ENCODE measurements around the gene RNF223.
A peak's percentile ranks its signal among the peaks of the same experiment; 100 is the strongest.
"Not testable (repeated sequence)": the region's sequence is repeated elsewhere in the genome, so short reads cannot be mapped to it uniquely, and the experiment has no call there.

RNF223 gene

GRCh38 chr1:1041873-1042272, 32.2 kb downstream of the RNF223 start:
- no peak for DNase-seq

- DNase-seq = no peak
Observed at GRCh38 chr1:1041092-1041523, 33.0 kb downstream of the RNF223 start.

DNA sequence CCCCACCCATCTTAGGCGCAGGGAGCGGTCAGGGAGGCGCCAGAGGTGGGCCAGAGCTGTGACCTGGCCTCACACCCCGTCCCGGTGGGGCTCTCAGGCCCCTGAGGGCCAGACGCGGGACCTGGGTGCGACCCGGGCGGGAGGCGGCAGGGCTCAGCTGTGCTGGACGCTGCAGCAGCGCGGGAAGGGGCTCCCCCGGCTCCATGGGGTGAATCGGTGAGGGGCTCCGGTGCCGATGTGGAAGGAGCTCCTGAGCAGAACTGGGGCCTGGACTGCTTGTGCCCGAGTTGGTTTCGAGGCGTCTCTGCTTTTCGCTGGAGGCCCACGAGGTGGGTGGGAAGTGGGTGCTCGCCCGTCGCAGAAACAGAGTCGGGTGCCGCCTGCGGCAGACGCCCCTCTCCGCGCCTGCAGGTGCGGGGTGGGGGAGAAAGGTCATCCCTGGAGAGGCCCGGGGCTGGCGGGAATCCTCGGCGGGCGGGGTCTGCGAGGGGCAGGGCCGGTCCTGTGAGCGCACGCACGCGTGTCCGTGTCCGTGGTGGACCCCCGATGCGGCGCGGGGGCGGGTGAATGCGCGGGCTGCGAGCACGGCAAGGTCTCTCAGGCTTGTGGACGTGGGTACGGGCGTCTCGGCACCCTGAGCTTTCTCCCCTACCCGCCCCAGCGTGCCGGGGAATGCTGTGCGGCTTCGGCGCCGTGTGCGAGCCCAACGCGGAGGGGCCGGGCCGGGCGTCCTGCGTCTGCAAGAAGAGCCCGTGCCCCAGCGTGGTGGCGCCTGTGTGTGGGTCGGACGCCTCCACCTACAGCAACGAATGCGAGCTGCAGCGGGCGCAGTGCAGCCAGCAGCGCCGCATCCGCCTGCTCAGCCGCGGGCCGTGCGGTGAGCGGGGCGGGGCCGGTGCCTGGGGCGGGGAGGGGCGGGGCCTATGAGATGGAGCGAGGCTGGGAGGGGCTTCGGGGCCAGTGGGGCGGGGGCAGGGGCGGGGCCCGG, 33.8 kb downstream of the RNF223 start:
- DNase-seq = peak; percentile 28 to 74

DNA sequence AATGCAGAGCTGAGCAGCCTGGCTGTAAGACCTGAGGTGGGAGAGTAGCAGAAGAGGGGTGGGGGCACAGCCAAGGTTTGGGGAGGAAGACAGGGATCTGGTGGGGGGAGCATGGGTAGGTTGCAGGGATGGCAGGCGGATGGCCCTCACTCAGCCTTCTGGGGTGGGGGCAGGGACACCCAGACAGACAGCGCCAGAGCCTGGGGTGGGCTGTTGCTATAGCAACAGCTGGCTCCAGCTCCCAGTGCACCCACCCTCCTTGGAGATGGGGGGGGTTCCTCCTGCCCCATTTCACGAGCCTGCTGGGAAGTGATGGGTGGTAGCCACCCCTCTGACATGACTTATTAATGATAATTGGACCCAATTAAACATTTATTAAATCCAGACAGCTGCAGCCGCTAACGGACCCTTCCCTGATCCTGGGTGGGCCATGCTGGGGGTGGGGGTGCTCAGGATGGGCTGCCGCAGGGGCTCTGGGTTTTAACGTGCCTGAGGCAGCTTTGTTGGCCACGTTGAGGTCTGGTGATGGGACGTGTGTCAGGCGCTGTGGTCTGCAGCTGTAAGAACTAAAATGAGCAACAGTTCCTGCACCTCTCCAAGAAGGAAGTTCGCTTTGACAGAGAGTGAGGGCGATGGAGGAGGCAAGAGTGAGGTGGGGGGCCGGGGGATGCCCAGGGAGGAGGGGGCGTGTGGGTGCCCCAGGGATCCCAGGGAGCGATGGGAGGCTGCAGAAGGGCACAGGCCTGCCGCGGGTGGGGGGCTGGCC, 34.8 kb downstream of the RNF223 start:
- no peak for DNase-seq

DNA sequence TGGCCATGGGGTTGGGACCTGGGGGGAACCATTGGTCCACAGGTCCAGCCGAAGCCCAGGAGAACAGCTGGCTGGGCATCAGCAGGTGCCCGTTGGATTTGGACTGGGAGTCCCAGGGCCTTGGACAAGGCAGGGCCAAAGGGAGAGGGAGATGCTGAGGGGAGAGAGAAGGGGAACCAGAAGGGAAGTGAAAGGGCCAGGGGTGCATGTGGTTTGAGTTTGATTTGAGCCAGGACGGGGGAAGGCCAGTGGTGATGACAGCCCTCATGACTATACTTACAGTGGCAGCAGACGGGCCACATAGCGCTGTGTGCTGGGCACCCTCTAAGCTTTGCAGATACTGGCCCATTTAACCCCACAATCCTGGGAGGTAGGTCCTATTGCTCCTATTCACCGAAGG, 35.4 kb downstream of the RNF223 start:
- no peak for DNase-seq

DNA sequence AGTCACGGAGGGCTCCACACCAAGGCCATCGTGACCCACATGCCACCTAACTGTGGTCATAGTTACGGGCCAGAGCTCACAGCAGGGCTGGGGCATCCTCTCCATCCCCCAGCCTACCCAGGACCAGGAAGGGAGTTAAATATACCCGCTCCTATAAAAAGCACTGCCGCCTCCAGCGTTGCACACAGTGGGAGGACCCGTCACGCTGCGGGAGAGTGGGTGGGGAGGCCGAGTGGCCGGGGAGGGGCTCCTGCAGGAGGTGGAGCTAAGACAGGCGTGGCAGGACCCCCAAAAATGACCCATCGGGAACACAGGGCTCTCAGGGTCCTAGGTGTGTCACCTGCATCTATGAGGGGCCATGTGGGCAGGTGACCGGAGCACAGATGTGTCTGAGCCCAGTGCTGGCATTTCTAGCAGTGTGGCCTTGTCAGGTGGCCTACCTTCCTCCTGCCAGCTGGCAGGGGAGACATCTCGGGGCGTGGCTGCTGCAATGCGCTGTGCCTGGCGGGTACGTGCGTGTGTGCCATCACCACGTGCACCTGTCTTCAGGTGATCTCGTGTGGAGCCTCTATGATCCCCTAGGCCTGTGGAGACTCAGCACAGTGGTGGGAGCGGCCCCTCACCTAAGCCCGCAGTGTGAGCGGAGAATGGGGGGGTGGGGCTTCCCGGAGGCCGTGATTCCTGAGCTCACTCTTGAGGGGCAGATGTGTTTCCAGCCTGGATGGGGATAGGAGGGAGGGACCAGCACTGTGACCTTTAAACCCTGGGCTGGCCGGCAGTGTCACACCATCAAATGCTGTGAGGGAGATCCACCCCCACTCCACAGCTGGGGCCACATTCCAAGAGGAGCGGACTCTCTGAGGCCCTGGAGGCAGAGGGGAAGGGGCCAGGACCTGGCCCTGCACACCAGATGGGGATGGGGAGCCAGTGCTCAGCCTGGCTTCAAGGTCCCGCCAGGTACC, 36.5 kb downstream of the RNF223 start:
- DNase-seq = no peak

DNA sequence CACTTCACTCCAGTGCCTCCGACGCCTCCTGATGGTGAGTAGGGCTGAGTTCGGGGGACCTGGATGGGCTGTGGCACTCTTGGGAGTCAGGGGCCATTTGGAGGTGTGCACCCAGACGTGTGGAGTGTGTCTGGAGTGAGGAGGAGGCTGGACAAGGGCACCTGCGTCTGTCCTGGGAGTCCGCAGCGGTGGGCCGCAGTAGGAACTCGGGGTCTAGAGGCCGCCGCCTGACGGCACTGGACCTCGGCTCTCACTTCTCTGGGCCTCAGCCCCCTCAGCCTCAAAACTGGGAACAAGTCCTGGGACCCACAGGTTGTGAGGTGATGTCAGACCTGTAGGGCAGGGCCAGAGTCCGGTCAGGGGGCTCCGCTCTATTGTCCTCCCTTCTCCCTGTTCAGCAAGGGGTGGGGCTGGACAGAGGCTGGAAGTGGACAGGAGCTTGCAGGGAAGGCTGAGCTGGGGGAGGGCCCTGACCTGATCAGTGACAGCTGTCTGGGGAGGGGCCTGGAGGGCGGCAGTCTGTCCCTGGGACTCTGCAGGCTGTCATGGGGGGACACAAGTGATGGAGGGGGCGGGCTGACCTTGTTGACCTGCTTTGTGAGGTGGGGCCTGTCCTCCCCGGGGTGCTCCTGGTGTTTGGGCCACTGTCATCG, 38.7 kb downstream of the RNF223 start:
- no peak for DNase-seq

DNA sequence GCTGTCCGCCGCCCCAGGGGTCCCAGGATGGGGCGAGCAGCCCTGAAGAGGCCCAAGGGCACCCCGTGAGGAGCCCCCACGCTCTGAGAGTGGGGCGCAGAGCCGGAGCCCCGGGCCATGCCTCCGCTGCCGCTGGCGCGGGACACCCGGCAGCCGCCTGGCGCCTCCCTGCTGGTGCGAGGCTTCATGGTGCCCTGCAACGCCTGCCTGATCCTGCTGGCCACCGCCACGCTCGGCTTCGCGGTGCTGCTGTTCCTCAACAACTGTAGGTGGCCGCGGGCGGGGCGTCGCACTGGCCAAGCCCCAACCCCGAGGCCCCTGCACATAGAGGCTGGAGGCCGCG, 39.7 kb downstream of the RNF223 start:
- no peak for DNase-seq

GRCh38 chr1:1033731-1034438, 40.2 kb downstream of the RNF223 start:
- no peak for DNase-seq

DNA sequence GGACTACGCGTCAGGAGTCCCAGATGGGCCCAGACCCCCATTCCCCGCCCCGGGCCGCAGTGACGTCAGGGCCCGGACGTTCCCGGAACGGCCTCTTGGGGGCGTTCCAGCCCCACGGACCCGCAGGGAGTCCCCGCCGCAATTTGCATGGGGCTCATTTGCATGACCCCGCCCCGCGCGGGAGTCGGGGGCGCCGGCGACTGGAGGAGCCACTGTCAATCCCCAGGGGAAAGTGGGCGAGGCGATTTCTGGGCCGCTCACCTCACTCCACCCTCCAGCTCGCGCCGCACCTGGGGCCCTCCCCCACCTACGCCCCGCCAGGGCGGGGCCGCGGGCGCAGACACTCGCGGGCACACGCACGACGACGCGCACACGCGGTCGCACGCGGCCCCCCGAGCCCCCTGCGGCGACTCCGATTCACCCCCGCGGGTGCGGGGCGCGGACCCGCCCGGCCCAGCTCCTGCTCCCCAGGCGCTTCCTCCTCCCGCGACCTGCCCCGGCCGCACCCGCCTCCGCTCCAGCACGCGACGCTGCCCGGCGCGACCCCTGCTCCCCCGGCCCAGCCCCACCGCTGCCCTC, 41.0 kb downstream of the RNF223 start:
- DNase-seq = peak; percentile 78 to 94

- peak in 1 of 2 experiments; percentile 47 for DNase-seq
Observed at GRCh38 chr1:1032424-1032823, 41.7 kb downstream of the RNF223 start.

DNA sequence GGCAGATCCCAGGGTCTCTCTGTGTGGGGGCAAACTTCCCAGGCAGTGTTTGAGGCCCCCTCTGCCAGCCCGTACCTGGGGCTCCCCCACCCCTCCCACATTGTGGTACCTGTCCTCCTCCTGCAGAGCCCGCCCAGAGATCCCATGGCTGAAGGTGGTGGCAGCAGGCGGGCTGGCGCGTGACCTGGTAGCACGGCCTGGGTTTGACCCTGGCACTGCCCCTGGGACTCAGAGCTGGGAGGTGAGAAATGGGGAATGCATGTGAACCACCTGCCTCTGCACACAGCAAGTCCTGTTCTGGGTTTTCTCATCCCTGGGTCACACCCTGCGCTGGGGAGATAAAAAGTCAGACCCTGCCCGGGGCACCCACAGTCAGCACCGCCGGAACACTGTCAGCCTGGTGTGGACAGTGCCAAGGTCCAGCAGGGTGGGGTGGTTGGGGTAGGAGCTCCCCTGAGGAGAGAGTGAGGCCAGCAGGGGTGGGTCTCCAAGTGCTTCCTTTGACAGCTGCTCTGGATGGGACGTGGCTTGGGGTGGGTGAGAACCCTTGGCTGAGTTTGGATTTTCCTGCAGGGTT, 42.4 kb downstream of the RNF223 start:
- no peak for DNase-seq

DNA sequence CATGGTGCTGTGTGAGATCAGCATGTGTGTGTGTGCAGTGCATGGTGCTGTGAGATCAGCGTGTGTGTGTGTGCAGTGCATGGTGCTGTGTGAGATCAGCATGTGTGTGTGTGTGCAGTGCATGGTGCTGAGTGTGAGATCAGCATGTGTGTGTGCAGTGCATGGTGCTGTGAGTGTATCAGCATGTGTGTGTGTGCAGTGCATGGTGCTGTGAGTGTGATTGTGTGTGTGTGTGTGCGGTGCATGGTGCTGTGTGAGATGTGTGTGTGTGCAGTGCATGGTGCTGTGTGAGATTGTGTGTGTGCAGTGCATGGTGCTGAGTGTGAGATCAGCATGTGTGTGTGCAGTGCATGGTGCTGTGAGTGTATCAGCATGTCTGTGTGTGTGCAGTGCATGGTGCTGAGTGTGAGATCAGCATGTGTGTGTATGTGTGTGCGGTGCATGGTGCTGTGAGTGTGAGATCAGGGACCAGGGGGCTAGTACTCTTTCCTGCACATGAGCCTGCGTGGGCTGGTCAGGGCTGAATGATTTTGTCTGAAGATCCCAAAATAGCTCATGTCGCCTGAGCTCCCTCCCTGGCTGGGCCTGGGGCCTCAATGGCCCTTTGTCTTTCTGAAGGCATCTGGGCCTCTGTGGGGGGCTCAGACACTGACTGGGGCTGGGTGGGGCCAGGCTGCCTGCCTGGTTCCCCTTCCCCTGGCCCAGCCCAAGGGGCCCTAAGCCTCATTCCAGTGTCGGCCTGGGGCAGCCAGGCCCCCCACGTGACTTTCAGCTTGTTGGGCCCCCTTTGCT, 43.0 kb downstream of the RNF223 start:
- DNase-seq = not testable (repeated sequence)

DNA sequence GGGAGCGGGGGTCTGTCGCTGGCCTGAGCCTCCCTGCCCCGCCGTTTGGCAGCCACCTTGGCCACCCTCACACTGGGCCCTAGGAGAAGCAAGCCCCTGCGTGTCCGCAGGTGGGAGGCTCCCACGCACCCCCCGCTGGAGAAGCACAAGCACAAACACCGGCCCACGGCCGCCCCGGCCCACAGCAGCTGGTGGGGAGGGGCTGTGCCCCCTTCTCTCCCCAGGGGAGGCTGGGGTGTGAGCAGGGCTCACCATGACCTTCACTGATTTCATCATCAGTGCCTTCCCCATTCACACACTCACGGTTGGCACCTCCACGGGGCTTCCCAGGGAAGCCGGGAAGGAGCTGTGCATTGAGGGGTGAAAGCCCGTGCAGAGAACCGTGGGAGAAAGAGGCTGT, 46.3 kb downstream of the RNF223 start:
- no peak for DNase-seq

DNA sequence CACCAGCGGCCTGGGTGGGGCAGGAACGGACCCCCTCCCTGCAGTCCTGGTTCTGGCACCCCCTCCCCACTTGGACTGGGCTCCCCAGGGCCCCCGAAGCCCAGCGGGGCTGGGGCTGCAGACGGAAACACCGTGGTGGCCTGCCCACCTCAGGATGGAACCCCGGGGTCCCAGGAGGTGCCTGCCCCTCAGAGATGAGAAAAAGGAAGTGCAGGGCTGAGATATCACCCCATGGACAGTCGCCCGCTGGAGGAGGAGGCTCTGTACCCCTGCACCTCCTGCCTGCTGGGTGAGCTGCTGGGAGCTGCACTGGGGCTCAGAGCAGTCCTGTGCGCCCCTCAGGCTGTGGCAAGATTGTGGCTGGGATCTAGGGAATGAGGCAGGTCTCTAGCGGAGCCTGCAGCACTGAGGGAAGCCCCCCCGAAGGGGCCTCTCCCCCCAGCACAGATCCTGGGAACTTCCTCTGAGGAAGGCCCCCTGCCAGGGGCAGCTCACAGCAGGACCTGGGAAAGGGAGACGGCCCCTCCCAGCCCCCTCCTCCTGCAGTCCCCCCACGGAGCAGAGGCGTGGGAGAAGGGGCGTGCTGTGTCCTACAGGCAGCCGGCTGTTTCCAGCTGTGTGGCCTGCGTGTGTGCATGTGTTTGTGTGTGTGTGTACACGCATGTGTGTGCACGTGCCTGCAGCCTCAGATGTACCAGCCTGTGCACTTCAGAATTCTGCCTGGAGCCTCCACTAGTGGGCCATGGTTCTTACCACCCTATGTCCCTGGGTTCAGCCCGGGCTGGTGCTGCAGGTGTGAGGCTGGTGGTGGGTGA, 47.3 kb downstream of the RNF223 start:
- DNase-seq = no peak

DNA sequence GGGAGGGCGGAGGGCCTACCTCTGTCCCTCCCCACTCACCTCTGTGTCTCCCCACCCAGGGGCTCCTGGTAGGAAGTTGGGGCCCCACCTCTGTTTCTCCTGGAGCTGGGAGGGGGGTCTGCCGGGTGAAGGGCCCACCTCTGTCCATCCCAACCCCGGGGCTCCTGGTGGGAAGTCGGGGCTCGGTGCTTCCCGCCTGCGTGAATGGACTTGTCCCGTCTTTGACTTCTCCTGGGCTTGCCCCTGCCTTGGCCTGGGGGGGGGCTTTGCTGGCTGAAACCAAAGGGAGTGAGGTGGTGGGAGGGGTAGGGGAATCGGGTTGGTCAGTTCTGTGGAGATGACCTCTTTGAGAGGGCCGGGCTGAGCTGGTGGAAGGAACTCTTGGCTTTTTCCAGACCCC, 48.4 kb downstream of the RNF223 start:
- DNase-seq = no peak

GRCh38 chr1:1024771-1025699, 49.1 kb downstream of the RNF223 start:
- DNase-seq = no peak
